ENCODE results near the gene PARL.

The PARL gene

GRCh38 chr3:183884427-183885296 lies at the start of gene PARL:
Gene PARL, minus strand, starts transcription at chr3:183884880. Its CDS starts 34 bp downstream, at chr3:183884846.
- peak; percentile 85 for DNase-seq

GRCh38 chr3:183933160-183933559 lies 48.5 kb upstream of the PARL start:
- no peak for DNase-seq

GRCh38 chr3:183931881-183932280 lies 47.2 kb upstream of the PARL start:
- no peak for DNase-seq

- no peak for DNase-seq
These were observed 45.4 kb upstream of the PARL start for GRCh38 chr3:183930086-183930485.

DNA sequence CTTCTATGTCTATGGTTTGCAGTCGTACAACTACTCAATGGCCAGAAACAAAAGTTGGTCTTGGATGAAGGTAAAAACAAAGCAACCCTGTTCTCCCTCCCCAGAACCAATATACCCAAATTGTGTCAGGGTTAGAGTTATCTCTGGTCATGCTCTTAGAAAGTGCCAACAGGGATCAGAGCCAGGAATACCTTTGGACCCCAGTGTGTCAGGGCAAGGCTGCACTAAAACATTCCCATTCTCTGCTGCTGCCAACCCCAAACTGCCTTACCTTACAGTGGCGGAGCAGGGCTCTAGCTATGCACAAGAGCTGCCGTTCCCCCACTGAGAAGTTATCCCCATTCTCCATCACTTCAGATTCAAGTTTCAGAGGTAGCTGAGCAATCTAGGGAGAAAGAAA lies 42.4 kb upstream of the PARL start:
- no peak for DNase-seq

DNA sequence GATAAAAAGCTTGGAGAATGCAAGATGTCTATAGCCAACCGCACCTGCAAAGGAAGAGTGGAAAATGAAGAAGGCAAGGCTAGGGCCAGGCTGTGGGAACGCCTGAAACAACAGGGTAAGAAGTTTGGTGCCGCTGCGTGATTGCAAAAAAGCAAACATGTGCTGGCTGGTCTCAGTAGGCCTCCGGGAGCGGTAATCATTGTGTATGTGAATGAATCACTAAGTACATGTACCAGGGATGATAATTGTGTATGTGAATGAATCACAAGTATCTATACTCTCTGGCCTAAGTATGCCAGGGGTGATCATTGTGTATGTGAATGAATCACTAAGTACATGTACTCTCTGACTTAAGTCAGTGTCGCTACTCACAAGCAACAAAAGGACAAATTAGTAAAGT lies 40.3 kb upstream of the PARL start:
- no peak for DNase-seq

- DNase-seq: no peak
These were observed 39.9 kb upstream of the PARL start for GRCh38 chr3:183924543-183924942.

DNA sequence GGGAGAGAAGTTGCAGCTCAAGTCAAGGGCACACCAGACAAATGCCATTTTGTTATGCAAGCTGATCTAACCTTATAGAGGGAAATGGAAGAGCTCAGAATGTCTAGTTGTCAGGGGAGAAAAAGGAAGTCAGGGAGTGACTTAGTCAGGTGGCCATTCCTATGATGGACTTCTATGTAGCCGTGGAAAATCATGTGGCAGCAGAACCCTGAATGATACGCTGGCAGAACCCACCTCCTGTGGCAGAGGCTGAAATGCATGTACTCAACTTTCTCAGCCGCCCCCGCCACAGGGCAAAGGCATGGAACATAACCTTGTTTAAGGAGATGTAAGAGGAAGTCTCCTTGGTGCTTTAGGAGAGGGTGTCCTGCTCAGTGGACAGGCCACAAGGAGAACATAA lies 37.7 kb upstream of the PARL start:
- no peak for DNase-seq

- no peak for DNase-seq
These were observed 36.4 kb upstream of the PARL start for GRCh38 chr3:183921096-183921495.

GRCh38 chr3:183920416-183920815 lies 35.7 kb upstream of the PARL start:
- no peak for DNase-seq

GRCh38 chr3:183918178-183918577 lies 33.5 kb upstream of the PARL start:
- DNase-seq: no peak

DNA sequence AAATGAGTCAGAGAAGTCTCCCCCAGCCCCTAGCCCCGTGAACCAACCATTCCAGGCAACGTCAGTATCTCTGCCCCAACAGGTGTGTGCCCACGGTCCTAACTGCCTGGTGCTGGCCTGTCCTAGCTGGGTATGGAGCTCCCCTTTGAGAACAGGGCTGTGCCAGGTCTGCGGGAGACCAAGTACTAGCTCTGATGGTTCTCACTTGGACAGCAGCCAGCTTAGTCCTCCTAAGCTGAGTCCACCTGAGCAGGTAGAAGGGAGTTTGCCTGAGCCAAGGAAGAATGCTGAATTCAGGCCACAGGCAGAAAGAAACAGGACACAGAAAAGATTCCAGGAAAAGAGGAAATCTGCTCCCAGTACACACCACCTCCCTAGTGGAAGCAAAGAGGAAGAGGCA lies 33.1 kb upstream of the PARL start:
- no peak for DNase-seq

- DNase-seq: no peak
These were observed 30.2 kb upstream of the PARL start for GRCh38 chr3:183914856-183915255.

- DNase-seq: no peak
These were observed 28.9 kb upstream of the PARL start for GRCh38 chr3:183913580-183913920.

DNA sequence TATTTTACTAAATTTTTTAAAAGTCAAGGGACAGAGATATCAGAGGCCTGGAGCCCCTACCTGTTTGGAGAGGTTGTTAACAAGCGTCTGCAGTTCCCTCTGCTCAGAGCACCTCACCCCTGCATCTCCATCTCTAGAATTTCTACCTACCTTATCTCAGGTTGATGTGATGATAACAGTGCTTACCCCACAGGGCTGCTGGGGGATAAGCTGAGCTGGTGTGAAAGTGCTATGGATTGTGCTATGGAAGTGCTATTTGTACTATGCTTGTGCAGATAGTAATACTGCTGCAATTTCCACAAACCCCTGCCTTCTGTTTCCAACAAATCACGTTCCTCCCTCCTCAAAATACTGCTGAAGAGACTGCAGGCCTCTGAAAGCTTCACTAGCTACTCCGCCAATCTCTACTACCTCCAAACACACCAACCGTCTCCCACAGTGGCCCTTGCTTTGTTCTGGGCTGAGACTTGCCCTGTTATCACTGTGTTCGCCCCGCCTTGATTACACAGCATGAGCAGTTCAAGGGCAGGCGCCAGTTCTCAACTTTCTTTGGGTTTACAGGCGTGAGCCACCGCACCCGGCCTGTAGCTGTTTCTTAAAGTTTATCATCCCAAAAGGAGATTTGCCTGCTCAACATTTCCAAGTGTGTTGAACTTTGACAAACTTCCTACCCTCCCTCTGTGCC lies 28.4 kb upstream of the PARL start:
- no peak for DNase-seq

- DNase-seq: no peak
These were observed 27.3 kb upstream of the PARL start for GRCh38 chr3:183911763-183912506.

DNA sequence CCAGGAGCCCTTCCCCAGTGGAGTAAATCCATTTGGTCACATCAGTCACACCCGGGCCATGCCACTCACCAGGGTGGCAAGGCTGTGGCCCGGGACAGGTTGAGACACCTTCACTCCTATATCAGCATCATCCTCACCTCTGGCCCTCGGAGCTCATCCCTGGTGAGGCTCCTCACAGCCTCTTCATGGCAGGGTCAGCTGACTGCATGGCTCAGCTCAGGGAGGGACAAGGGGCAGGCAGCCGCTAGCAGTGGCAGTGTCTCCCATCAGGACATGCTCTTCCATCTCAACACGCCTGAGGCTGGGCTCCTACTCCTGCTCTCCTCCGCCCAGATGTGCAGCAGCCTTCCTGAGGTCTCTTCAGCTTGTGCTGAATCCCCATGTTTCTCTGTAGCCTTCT lies 26.4 kb upstream of the PARL start:
- DNase-seq: no peak

DNA sequence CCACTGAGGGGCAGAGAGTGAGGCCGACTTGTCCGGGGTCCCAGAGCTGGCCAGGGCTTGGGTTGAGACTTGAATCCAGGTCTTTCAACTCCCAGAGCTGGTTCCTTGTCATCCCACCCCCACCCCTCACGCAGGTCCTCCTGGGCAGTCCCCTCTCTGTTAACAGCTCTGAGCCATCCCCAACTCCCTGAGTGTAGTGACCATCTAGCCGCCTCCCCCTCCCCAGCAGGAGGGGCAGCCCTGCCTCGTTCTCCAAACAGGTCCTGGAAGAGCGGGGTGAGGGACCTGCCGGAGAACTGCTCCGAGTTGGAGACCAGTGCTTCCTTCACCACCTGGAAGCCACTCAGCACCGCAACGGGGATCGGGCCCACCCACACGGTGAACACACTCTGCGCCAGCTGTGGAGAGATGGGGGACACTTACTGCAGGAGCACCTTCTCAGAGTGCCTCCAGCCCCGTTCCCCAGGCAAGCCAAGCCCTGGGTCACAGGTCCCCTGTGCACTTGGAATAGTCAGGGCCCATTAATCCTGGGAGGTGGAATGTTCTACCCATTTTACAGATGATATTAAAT lies 24.4 kb upstream of the PARL start:
- no peak for DNase-seq

DNA sequence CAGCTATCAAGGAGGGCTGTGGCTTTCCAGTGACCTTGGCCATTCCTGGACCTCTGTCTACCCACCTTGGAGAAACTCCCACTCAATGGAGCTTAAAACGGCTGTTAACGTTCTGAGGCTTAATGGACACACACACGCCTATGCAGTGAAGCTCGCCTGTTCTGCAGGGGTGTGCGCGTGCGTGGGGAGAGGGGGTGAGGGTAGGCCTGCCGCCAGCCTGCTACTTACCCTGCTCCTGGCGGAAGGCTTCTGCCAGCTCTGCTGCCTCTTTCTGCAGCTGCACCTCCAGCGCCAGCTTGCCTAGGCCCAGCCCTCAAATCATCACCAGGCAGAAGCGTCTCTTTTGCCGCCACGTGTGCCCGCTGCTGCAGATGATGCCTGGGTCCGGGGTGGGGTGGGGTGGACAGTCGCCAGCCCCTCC lies 23.2 kb upstream of the PARL start:
- no peak for DNase-seq

GRCh38 chr3:183907176-183907575 lies 22.5 kb upstream of the PARL start:
- no peak for DNase-seq

- no peak for DNase-seq
These were observed 21.7 kb upstream of the PARL start for GRCh38 chr3:183906234-183906921.

- DNase-seq: no peak
These were observed 20.4 kb upstream of the PARL start for GRCh38 chr3:183904833-183905780.

Data from NCI-H510A (cell line).